ENCODE data around the gene CSMD2. TPM values are rescaled to one million over a fixed set of nuclear protein-coding genes. Genes with fewer than 3 reads are reported as not detected.
A peak's percentile ranks its signal among the peaks of the same experiment; 100 is the strongest.

Gene CSMD2
- polyA plus RNA-seq, 10 donors, result 0.52 to 2.2 (median 0.84) TPM

- no peak for DNase-seq
Measured at GRCh38 chr1:33684396-33685179, 480.4 kb downstream of the CSMD2 start.

GRCh38 chr1:33683913-33684312 lies 481.1 kb downstream of the CSMD2 start:
- no peak for DNase-seq

- peak in 1 of 3 donors; percentile 37 for DNase-seq
Measured at GRCh38 chr1:33682371-33682770, 482.7 kb downstream of the CSMD2 start.

- DNase-seq, result no peak
Measured at GRCh38 chr1:33680281-33680840, 484.7 kb downstream of the CSMD2 start.

- no peak for DNase-seq
Measured at GRCh38 chr1:33670567-33670966, 494.5 kb downstream of the CSMD2 start.

- DNase-seq, result no peak
Measured at GRCh38 chr1:33668695-33669094, 496.3 kb downstream of the CSMD2 start.

GRCh38 chr1:33667386-33668282 lies 497.4 kb downstream of the CSMD2 start:
- DNase-seq, result no peak

- no peak for DNase-seq
Measured at GRCh38 chr1:33666616-33667015, 498.4 kb downstream of the CSMD2 start.

GRCh38 chr1:33661811-33662454 lies 503.1 kb downstream of the CSMD2 start:
- DNase-seq, result no peak

- no peak for DNase-seq
Measured at GRCh38 chr1:33660956-33661355, 504.1 kb downstream of the CSMD2 start.

- no peak for DNase-seq
Measured at GRCh38 chr1:33660244-33660643, 504.8 kb downstream of the CSMD2 start.

- DNase-seq, result no peak
Measured at GRCh38 chr1:33659641-33660040, 505.4 kb downstream of the CSMD2 start.

GRCh38 chr1:33657833-33658232 lies 507.2 kb downstream of the CSMD2 start:
- no peak for DNase-seq

GRCh38 chr1:33656467-33657005 lies 508.5 kb downstream of the CSMD2 start:
- no peak for DNase-seq

GRCh38 chr1:33655496-33655895 lies 509.5 kb downstream of the CSMD2 start:
- no peak for DNase-seq

- DNase-seq, result peak in 1 of 3 donors; percentile 17
Measured at GRCh38 chr1:33654267-33654834, 510.7 kb downstream of the CSMD2 start.

GRCh38 chr1:33653226-33653625 lies 511.8 kb downstream of the CSMD2 start:
- DNase-seq, result no peak

- no peak for DNase-seq
Measured at GRCh38 chr1:33650708-33651107, 514.3 kb downstream of the CSMD2 start.

GRCh38 chr1:33649759-33650158 lies 515.3 kb downstream of the CSMD2 start:
- no peak for DNase-seq

- no peak for DNase-seq
Measured at GRCh38 chr1:33643216-33643615, 521.8 kb downstream of the CSMD2 start.

- DNase-seq, result no peak
Measured at GRCh38 chr1:33641104-33641830, 523.8 kb downstream of the CSMD2 start.

Measured in muscle of back (tissue), 11 donors.